ENCODE measurements around the gene UMPS. TPM values are rescaled to one million over a fixed set of nuclear protein-coding genes. Genes with fewer than 3 reads are reported as not detected.
"Not testable (repeated sequence)": the region's sequence is repeated elsewhere in the genome, so short reads cannot be mapped to it uniquely, and the experiment has no call there.

Gene UMPS
- total and polyA plus RNA-seq, 2 of the 4 experiments (the other 2 are of a cell fraction): 18.7 to 26.7 TPM

DNA sequence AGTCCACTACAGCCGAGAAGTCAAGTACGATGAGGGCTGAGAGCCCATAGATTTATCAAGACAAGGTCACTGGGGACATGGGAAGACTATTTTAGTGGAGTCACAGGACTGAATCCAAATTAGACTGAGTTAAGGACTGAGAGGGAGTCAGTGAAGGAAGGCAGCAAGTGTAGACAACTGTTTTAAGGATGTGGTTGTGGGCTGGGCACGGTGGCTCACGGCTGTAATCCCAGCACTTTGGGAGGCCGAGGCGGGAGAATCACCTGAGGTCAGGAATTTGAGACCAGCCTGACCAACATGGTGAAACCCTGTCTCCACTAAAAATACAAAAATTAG lies 52.1 kb downstream of the UMPS start:
- H2AFZ ChIP-seq (replicated peaks; ENCODE audit: low read length, poor library complexity); H2AK9ac ChIP-seq (replicated peaks; ENCODE audit: low read depth, low read length, poor library complexity); DNase-seq; H2BK20ac ChIP-seq (ENCODE audit: low read depth, low read length); H3K4ac ChIP-seq (ENCODE audit: low read depth, low read length); H3K23ac ChIP-seq (ENCODE audit: low read depth, low read length); H3K9me3 ChIP-seq (ENCODE audit: control insufficient read depth, insufficient read depth, low read length); dilution Hi-C loops (cut with HindIII; ENCODE audit: low sequenced_read_pairs, unreplicated experiment); POLR2A ChIA-PET (ENCODE audit: unreplicated experiment); H2BK15ac ChIP-seq (ENCODE audit: low read depth, low read length); H2BK120ac ChIP-seq (ENCODE audit: low read depth, low read length); H2BK5ac ChIP-seq (ENCODE audit: low read depth, low read length, poor library complexity, severe bottlenecking); H3K36me3 ChIP-seq (ENCODE audit: control insufficient read depth, insufficient read depth, low read length); ATAC-seq (ENCODE audit: low read depth); intact Hi-C loops (cut with micrococcal nuclease); CTCF ChIA-PET; H4K8ac ChIP-seq (ENCODE audit: low read depth in 2 of 2, low read length in 2 of 2); BruUV-seq (replicated peaks); H3K27me3 ChIP-seq (ENCODE audit: control insufficient read depth, insufficient read depth, low read length); H3K27ac ChIP-seq (ENCODE audit: insufficient read depth, low read length); H3K56ac ChIP-seq (ENCODE audit: extremely low read depth, insufficient read depth, low read length); H3K18ac ChIP-seq (ENCODE audit: low read depth, low read length); H3K4me3 ChIP-seq (ENCODE audit: insufficient read depth, low read depth, low read length); in situ Hi-C loops (cut with MboI; ENCODE audit: low sequenced_read_pairs); H4K5ac ChIP-seq (ENCODE audit: low read depth, low read length); H4K91ac ChIP-seq (ENCODE audit: insufficient read depth, low read depth, low read length); H3K4me2 ChIP-seq (ENCODE audit: low read depth, low read length); H3K14ac ChIP-seq (replicated peaks; ENCODE audit: low read depth, low read length); H3K9ac ChIP-seq (ENCODE audit: low read depth, low read length): not testable (repeated sequence)
- Histone ChIP-seq H3K79me1 (ENCODE audit: low read depth in 1 of 2, low read length in 2 of 2) (peaks cover 8 to 82% of the 10 kb centered on the region in 2 experiments), H3K9me1 (ENCODE audit: insufficient read depth, low read length) (peaks cover 44% of the 10 kb centered on the region), H2AK5ac (ENCODE audit: low read depth, low read length) (peak overlapping the region; percentile 40; the same call in 1 of the 2 replicates), H3K4me1 (ENCODE audit: control insufficient read depth, insufficient read depth, low read length) (peaks cover 32% of the 10 kb centered on the region), H4K20me1 (ENCODE audit: insufficient read depth, low read length) (peaks cover 14% of the 10 kb centered on the region; the same call in 1 of the 2 replicates)
- 100% methylated on average over 4 of the region's 6 CpGs; no CpG with 5 or more reads in 1 of the 2 experiments for WGBS, 2 experiments (ENCODE audit: extremely low coverage in 2 of 2, insufficient read length in 1 of 2)
